Activated CD4-positive, alpha-beta T cell treated with anti-CD3 and anti-CD28 coated beads, Interleukin-2, amount 10 ng/mL, durations not matched to agents 24 days and 14 days (primary cell): ENCODE results near the gene CEACAM19. TPM values are rescaled to one million over a fixed set of nuclear protein-coding genes. Genes with fewer than 3 reads are reported as not detected.
"Not testable (repeated sequence)": the region's sequence is repeated elsewhere in the genome, so short reads cannot be mapped to it uniquely, and the experiment has no call there.

ENCODE experiments used
- DNase-seq: peaks from one replicate; pipeline ENCODE4 v3.0.0; 2022
- H3K27ac Mint-ChIP-seq: one replicate; pipeline ENCODE4 v1.8.0; 2022; ENCODE audit warnings: mild to moderate bottlenecking, mixed read lengths
- H3K27me3 Mint-ChIP-seq: one replicate; pipeline ENCODE4 v1.8.0; 2022; ENCODE audit warnings: mixed read lengths
- H3K36me3 Mint-ChIP-seq: one replicate; pipeline ENCODE4 v1.8.0; 2022; ENCODE audit warnings: low read depth, mild to moderate bottlenecking, mixed read lengths
- H3K4me1 Mint-ChIP-seq: one replicate; pipeline ENCODE4 v1.8.0; 2021; ENCODE audit warnings: mixed read lengths
- H3K4me3 Mint-ChIP-seq: one replicate; pipeline ENCODE4 v1.8.0; 2022; ENCODE audit warnings: mild to moderate bottlenecking, moderate library complexity, mixed read lengths
- H3K9me3 Mint-ChIP-seq: one replicate; pipeline ENCODE4 v1.8.0; 2021; ENCODE audit warnings: mixed read lengths
- intact Hi-C: fragments of 100-400 bp; cut with micrococcal nuclease; formaldehyde crosslinking; loops from one replicate; pipeline ENCODE4 v1.15.1; 2023
- total RNA-seq: library from RNA; stranded (reverse); gene quantifications from 2 replicates; pipeline ENCODE4 v1.2.3, GENCODE V29; 2022

CEACAM19 gene
- total RNA-seq, 1 donor from 2014 or later: 0.86 TPM

GRCh38 chr19:44657211-44657921 lies 13.9 kb upstream of the CEACAM19 start:
- H3K36me3 Mint-ChIP-seq: peaks cover 14% of the 10 kb centered on the region
- no peaks in the 10 kb centered on the region for H3K9me3 Mint-ChIP-seq
- peaks cover 11% of the 10 kb centered on the region for H3K4me1 Mint-ChIP-seq
- H3K27ac Mint-ChIP-seq: no peak overlapping the region
- peak; percentile 90 for DNase-seq
- H3K4me3 Mint-ChIP-seq: no peak overlapping the region
- intact Hi-C loops: loop anchor here (1.0 to 10.0 kb wide), 3 partner anchors 86 to 187 kb away; partner anchors contain the start of gene NECTIN2
- H3K27me3 Mint-ChIP-seq: no peaks in the 10 kb centered on the region

GRCh38 chr19:44658069-44658733 lies 13.1 kb upstream of the CEACAM19 start:
- H3K27me3 Mint-ChIP-seq: no peaks in the 10 kb centered on the region
- H3K4me3 Mint-ChIP-seq: no peak overlapping the region
- H3K27ac Mint-ChIP-seq: no peak overlapping the region
- no peaks in the 10 kb centered on the region for H3K9me3 Mint-ChIP-seq
- intact Hi-C loops: loop anchor here (2.0 to 10.0 kb wide), 2 partner anchors 81 to 187 kb away; partner anchors contain the start of gene NECTIN2
- H3K36me3 Mint-ChIP-seq: peaks cover 15% of the 10 kb centered on the region
- no peak for DNase-seq
- H3K4me1 Mint-ChIP-seq: peaks cover 11% of the 10 kb centered on the region

DNA sequence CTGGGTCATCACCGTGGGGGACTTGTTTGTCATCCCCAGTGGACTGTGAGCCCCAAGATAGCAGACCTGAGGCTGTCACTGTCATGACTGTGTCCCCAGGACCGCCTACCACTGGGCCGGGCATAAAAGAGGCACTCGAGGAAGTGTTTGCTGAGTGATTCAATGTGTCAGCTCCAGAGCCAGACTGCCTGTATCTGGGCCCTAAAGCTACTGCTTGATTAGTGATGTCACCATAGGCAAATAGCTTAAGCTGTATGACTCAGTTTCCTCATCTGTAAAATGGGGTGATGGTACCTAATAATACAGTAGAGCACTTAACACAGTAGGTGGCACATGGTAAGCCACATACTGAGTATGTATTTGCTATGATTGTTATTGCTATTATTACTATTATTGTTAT lies 11.2 kb upstream of the CEACAM19 start:
- Mint-ChIP-seq H3K36me3 (peaks cover 10% of the 10 kb centered on the region), H3K27ac (no peak overlapping the region), H3K9me3 (no peaks in the 10 kb centered on the region), H3K27me3 (no peaks in the 10 kb centered on the region), H3K4me1 (peaks cover 5% of the 10 kb centered on the region), H3K4me3 (no peak overlapping the region)
- no peak for DNase-seq
- intact Hi-C loops: no loop called here

DNA sequence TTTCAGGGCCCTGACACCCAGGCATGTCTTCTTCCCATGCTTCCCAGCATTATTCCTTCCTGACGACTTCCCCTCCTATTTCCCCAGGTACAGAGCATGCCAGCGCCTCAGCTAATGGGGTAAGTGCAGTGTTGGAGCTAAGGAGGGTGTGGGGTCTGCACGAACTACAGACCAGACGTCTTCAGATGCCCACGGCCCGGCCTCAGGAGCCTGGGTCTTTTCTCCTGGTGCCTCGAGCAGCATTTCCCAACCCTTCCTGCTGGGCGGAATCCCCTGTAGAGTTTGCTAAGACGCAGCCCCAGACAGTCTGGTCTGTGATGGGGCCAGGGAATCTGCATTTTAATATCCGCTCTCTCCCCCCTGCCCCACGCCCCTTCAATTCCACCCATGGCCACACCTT lies 10.1 kb upstream of the CEACAM19 start:
- Mint-ChIP-seq H3K4me1 (peaks cover 5% of the 10 kb centered on the region), H3K9me3 (no peaks in the 10 kb centered on the region), H3K4me3 (no peak overlapping the region), H3K36me3 (peaks cover 6% of the 10 kb centered on the region), H3K27ac (no peak overlapping the region), H3K27me3 (no peaks in the 10 kb centered on the region)
- DNase-seq: no peak
- intact Hi-C loops: no loop called here

DNA sequence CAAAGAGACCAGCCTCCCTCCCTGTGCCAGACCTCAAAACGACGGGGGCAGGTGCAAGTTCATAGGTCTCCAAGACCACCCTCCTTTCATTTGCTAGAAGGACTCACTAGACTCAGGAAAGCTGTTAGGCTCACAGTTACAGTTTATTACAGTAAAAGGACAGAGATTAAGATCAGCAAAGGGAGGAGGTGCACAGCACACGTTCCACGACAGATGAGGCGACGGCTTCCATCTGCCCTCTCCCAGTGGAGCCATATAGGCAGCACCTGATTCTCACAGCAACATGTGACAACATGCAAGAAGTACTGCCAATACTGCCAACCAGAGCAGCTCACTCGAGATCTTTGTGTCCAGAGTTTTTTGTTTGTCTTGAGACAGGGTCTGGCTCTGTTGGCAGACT lies 9.4 kb upstream of the CEACAM19 start:
- Mint-ChIP-seq H3K36me3 (peaks cover 6% of the 10 kb centered on the region), H3K9me3 (no peaks in the 10 kb centered on the region), H3K27ac (no peak overlapping the region), H3K27me3 (no peaks in the 10 kb centered on the region), H3K4me3 (no peak overlapping the region), H3K4me1 (peaks cover 5% of the 10 kb centered on the region)
- intact Hi-C loops: no loop called here
- DNase-seq: no peak

DNA sequence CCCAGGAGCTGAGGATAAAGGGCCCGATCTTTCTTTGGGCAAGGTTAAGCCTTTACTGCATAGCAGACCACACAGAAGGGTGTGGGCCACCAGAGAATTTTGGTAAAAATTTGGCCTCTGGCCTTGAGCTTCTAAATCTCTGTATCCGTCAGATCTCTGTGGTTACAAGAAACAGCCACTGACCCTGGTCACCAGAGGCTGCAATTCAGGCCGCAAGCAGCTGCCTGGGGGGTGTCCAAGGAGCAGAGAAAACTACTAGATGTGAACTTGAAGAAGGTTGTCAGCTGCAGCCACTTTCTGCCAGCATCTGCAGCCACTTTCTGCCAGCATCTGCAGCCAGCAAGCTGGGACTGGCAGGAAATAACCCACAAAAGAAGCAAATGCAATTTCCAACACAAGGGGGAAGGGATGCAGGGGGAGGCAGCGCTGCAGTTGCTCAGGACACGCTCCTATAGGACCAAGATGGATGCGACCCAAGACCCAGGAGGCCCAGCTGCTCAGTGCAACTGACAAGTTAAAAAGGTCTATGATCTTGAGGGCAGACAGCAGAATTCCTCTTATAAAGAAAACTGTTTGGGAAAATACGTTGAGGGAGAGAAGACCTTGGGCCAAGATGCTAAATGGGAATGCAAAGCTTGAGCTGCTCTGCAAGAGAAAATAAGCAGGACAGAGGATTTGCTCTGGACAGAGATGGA lies 8.4 kb upstream of the CEACAM19 start:
- H3K27me3 Mint-ChIP-seq: no peaks in the 10 kb centered on the region
- no peak overlapping the region for H3K4me3 Mint-ChIP-seq

DNA sequence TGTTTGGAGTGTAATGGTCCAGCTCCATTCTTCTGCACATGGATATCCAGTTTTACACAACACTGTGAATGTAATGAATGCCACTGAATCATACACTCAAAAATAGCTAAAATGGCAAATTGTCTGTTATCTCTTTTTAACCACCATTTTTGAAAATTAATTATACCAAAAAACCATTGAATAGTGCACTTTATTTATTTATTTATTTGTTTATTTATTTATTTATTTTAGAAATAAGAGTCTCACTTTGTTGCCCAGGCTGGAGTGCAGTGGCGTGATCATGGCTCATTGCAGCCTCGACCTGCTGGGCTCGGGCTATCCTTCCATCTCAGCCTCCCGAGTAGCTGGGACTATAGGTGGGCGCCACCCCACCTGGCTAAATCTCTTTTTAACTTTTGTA lies 7.3 kb upstream of the CEACAM19 start:
- Mint-ChIP-seq H3K27me3 (no peaks in the 10 kb centered on the region), H3K4me3 (no peak overlapping the region), H3K9me3 (no peaks in the 10 kb centered on the region), H3K4me1 (no peaks in the 10 kb centered on the region), H3K27ac (no peak overlapping the region), H3K36me3 (peaks cover 3% of the 10 kb centered on the region)
- DNase-seq: no peak
- intact Hi-C loops: no loop called here

More for the DNA sequence above, 8.4 kb upstream of the CEACAM19 start:
- intact Hi-C loops: no loop called here
- DNase-seq: no peak
- Mint-ChIP-seq H3K36me3 (peaks cover 3% of the 10 kb centered on the region), H3K4me1 (no peaks in the 10 kb centered on the region), H3K9me3 (no peaks in the 10 kb centered on the region), H3K27ac (no peak overlapping the region)

GRCh38 chr19:44664976-44665375 lies 6.3 kb upstream of the CEACAM19 start:
- Mint-ChIP-seq H3K36me3 (peaks cover 3% of the 10 kb centered on the region), H3K9me3 (no peaks in the 10 kb centered on the region), H3K27ac (no peak overlapping the region), H3K4me1 (no peaks in the 10 kb centered on the region), H3K4me3 (no peak overlapping the region), H3K27me3 (no peaks in the 10 kb centered on the region)
- intact Hi-C loops: no loop called here
- DNase-seq: no peak

- peak overlapping the region; percentile 36 for H3K27ac Mint-ChIP-seq
- no peaks in the 10 kb centered on the region for H3K9me3 Mint-ChIP-seq
- H3K36me3 Mint-ChIP-seq: peaks cover 2% of the 10 kb centered on the region
- DNase-seq: no peak
- H3K4me1 Mint-ChIP-seq: no peaks in the 10 kb centered on the region
- no peaks in the 10 kb centered on the region for H3K27me3 Mint-ChIP-seq
- intact Hi-C loops: no loop called here
- no peak overlapping the region for H3K4me3 Mint-ChIP-seq
These were observed 4.3 kb upstream of the CEACAM19 start for GRCh38 chr19:44666852-44667556.

GRCh38 chr19:44668985-44669764 lies 2.1 kb upstream of the CEACAM19 start:
- Mint-ChIP-seq H3K27ac (no peak overlapping the region), H3K4me1 (no peaks in the 10 kb centered on the region), H3K9me3 (no peaks in the 10 kb centered on the region), H3K4me3 (no peak overlapping the region), H3K27me3 (no peaks in the 10 kb centered on the region), H3K36me3 (no peaks in the 10 kb centered on the region)
- intact Hi-C loops: no loop called here
- no peak for DNase-seq

GRCh38 chr19:44670027-44670426 lies 1.3 kb upstream of the CEACAM19 start:
- H3K27ac Mint-ChIP-seq, H3K4me1 Mint-ChIP-seq, H3K9me3 Mint-ChIP-seq, H3K4me3 Mint-ChIP-seq, H3K27me3 Mint-ChIP-seq, H3K36me3 Mint-ChIP-seq, DNase-seq, intact Hi-C loops: not testable (repeated sequence)

- intact Hi-C loops: no loop called here
- Mint-ChIP-seq H3K36me3 (no peaks in the 10 kb centered on the region), H3K4me1 (no peaks in the 10 kb centered on the region), H3K9me3 (no peaks in the 10 kb centered on the region), H3K4me3 (no peak overlapping the region), H3K27me3 (no peaks in the 10 kb centered on the region), H3K27ac (no peak overlapping the region)
- DNase-seq: no peak
These were observed 944 bp downstream of the CEACAM19 start for GRCh38 chr19:44672226-44672625.

GRCh38 chr19:44673510-44673909 lies 2.2 kb downstream of the CEACAM19 start:
- no peak overlapping the region for H3K27ac Mint-ChIP-seq
- no peaks in the 10 kb centered on the region for H3K4me1 Mint-ChIP-seq
- no peak for DNase-seq
- intact Hi-C loops: no loop called here
- no peak overlapping the region for H3K4me3 Mint-ChIP-seq
- H3K36me3 Mint-ChIP-seq: no peaks in the 10 kb centered on the region
- H3K27me3 Mint-ChIP-seq: no peaks in the 10 kb centered on the region
- H3K9me3 Mint-ChIP-seq: no peaks in the 10 kb centered on the region
